K562 (cell line): ENCODE measurements around the gene SOD1. TPM values are rescaled to one million over a fixed set of nuclear protein-coding genes. Genes with fewer than 3 reads are reported as not detected.
A peak's percentile ranks its signal among the peaks of the same experiment; 100 is the strongest.

Experiments
- IFI16 ChIP-seq: fragments of 250-450 bp; sonication (Bioruptor Pico); IDR thresholded peaks from 2 replicates; pipeline ENCODE4 v2.1.2; 2022; ENCODE audit warnings: mild to moderate bottlenecking, inconsistent platforms
- POU5F1 ChIP-seq: fragments of 150-350 bp; IDR thresholded peaks from 2 replicates; pipeline ENCODE4 v1.6.1; 2014; ENCODE audit warnings: borderline replicate concordance, low read length, low read depth, mild to moderate bottlenecking; ENCODE audit not compliant: partially characterized antibody
- RBM14 ChIP-seq: fragments of 200-400 bp; formaldehyde crosslinking; IDR thresholded peaks from 2 replicates; pipeline ENCODE4 v1.6.1; 2018; ENCODE audit warnings: low read depth, mild to moderate bottlenecking, low read length, moderate library complexity, borderline replicate concordance; ENCODE audit not compliant: insufficient read depth
- ZNF764 ChIP-seq: fragments of 250-450 bp; sonication (Bioruptor Pico); IDR thresholded peaks from 2 replicates; pipeline ENCODE4 v1.4.0; 2020; ENCODE audit warnings: low read depth, mild to moderate bottlenecking, moderate library complexity
- polyA plus RNA-seq, 8 experiments: library from polyadenylated mRNA; depleted of rRNA in 4 of 8; stranded (reverse) in 5 of 8; unstranded in 3 of 8; fragments of >200 nt; fragmentation: Nextera tagmentation in 2 of 8; fragmentation: Illumina TruSeq in 1 of 8; extraction: Ambion mirVana in 2 of 8; extraction: Trizol in 1 of 8; gene quantifications; 2 replicates each; pipeline versions ENCODE4 v1.2.1 to v1.2.3, GENCODE V29; 2011 to 2014; ENCODE audit warnings: inconsistent platforms in 1 of 8, missing spikeins in 1 of 8
- total RNA-seq, 7 experiments: library from RNA; depleted of rRNA in 6 of 7; stranded (reverse); fragments of >200 nt in 6 of 7; fragmentation: Illumina TruSeq in 2 of 7; extraction: Trizol in 2 of 7; gene quantifications; 2 replicates each; pipeline versions ENCODE4 v1.2.1 to v1.2.3, GENCODE V29; 2011 to 2021; ENCODE audit warnings: low replicate concordance in 1 of 7
- TF ChIP-seq, protein P1 (sequence below): fragments of 450-650 bp; IDR thresholded peaks from 2 replicates; pipeline ENCODE4 v1.6.1; 2016; ENCODE audit warnings: mild to moderate bottlenecking, moderate library complexity
- TF ChIP-seq, protein P2 (sequence below): fragments of 450-650 bp; IDR thresholded peaks from 2 replicates; pipeline ENCODE4 v1.6.1; 2016; ENCODE audit warnings: borderline replicate concordance
- TF ChIP-seq, protein P3 (sequence below), 2 experiments: fragments of 450-650 bp; conservative IDR thresholded peaks; 2 replicates each; pipeline ENCODE4 v1.6.1; 2017; ENCODE audit warnings: mild to moderate bottlenecking in 2 of 2, moderate library complexity in 2 of 2
- TF ChIP-seq, protein P4 (sequence below): fragments of 450-650 bp; IDR thresholded peaks from 2 replicates; pipeline ENCODE4 v1.6.1; 2016; ENCODE audit warnings: mild to moderate bottlenecking

Gene SOD1
- total and polyA plus RNA-seq, 9 of the 15 experiments (the other 6 are each of a cell fraction or from before 2014, with no cell fraction given), result 452 to 1,409 (median 633) TPM

DNA sequence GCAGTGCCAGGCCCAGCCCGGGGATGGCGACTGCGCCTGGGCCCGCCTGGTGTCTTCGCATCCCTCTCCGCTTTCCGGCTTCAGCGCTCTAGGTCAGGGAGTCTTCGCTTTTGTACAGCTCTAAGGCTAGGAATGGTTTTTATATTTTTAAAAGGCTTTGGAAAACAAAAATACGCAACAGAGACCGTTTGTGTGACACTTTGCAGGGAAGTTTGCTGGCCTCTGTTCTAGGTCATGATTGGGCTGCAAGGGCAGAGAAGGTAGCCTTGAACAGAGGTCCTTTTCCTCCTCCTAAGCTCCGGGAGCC, 719 bp downstream of the SOD1 start (continued):
- TF ChIP-seq, protein P1, sequence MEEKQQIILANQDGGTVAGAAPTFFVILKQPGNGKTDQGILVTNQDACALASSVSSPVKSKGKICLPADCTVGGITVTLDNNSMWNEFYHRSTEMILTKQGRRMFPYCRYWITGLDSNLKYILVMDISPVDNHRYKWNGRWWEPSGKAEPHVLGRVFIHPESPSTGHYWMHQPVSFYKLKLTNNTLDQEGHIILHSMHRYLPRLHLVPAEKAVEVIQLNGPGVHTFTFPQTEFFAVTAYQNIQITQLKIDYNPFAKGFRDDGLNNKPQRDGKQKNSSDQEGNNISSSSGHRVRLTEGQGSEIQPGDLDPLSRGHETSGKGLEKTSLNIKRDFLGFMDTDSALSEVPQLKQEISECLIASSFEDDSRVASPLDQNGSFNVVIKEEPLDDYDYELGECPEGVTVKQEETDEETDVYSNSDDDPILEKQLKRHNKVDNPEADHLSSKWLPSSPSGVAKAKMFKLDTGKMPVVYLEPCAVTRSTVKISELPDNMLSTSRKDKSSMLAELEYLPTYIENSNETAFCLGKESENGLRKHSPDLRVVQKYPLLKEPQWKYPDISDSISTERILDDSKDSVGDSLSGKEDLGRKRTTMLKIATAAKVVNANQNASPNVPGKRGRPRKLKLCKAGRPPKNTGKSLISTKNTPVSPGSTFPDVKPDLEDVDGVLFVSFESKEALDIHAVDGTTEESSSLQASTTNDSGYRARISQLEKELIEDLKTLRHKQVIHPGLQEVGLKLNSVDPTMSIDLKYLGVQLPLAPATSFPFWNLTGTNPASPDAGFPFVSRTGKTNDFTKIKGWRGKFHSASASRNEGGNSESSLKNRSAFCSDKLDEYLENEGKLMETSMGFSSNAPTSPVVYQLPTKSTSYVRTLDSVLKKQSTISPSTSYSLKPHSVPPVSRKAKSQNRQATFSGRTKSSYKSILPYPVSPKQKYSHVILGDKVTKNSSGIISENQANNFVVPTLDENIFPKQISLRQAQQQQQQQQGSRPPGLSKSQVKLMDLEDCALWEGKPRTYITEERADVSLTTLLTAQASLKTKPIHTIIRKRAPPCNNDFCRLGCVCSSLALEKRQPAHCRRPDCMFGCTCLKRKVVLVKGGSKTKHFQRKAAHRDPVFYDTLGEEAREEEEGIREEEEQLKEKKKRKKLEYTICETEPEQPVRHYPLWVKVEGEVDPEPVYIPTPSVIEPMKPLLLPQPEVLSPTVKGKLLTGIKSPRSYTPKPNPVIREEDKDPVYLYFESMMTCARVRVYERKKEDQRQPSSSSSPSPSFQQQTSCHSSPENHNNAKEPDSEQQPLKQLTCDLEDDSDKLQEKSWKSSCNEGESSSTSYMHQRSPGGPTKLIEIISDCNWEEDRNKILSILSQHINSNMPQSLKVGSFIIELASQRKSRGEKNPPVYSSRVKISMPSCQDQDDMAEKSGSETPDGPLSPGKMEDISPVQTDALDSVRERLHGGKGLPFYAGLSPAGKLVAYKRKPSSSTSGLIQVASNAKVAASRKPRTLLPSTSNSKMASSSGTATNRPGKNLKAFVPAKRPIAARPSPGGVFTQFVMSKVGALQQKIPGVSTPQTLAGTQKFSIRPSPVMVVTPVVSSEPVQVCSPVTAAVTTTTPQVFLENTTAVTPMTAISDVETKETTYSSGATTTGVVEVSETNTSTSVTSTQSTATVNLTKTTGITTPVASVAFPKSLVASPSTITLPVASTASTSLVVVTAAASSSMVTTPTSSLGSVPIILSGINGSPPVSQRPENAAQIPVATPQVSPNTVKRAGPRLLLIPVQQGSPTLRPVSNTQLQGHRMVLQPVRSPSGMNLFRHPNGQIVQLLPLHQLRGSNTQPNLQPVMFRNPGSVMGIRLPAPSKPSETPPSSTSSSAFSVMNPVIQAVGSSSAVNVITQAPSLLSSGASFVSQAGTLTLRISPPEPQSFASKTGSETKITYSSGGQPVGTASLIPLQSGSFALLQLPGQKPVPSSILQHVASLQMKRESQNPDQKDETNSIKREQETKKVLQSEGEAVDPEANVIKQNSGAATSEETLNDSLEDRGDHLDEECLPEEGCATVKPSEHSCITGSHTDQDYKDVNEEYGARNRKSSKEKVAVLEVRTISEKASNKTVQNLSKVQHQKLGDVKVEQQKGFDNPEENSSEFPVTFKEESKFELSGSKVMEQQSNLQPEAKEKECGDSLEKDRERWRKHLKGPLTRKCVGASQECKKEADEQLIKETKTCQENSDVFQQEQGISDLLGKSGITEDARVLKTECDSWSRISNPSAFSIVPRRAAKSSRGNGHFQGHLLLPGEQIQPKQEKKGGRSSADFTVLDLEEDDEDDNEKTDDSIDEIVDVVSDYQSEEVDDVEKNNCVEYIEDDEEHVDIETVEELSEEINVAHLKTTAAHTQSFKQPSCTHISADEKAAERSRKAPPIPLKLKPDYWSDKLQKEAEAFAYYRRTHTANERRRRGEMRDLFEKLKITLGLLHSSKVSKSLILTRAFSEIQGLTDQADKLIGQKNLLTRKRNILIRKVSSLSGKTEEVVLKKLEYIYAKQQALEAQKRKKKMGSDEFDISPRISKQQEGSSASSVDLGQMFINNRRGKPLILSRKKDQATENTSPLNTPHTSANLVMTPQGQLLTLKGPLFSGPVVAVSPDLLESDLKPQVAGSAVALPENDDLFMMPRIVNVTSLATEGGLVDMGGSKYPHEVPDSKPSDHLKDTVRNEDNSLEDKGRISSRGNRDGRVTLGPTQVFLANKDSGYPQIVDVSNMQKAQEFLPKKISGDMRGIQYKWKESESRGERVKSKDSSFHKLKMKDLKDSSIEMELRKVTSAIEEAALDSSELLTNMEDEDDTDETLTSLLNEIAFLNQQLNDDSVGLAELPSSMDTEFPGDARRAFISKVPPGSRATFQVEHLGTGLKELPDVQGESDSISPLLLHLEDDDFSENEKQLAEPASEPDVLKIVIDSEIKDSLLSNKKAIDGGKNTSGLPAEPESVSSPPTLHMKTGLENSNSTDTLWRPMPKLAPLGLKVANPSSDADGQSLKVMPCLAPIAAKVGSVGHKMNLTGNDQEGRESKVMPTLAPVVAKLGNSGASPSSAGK, result no peak
- TF ChIP-seq, protein P2, sequence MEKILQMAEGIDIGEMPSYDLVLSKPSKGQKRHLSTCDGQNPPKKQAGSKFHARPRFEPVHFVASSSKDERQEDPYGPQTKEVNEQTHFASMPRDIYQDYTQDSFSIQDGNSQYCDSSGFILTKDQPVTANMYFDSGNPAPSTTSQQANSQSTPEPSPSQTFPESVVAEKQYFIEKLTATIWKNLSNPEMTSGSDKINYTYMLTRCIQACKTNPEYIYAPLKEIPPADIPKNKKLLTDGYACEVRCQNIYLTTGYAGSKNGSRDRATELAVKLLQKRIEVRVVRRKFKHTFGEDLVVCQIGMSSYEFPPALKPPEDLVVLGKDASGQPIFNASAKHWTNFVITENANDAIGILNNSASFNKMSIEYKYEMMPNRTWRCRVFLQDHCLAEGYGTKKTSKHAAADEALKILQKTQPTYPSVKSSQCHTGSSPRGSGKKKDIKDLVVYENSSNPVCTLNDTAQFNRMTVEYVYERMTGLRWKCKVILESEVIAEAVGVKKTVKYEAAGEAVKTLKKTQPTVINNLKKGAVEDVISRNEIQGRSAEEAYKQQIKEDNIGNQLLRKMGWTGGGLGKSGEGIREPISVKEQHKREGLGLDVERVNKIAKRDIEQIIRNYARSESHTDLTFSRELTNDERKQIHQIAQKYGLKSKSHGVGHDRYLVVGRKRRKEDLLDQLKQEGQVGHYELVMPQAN, result 0 out of 2 replicates have a peak, but pooled peaks have one; percentile 39
- TF ChIP-seq POU5F1 (no peak), RBM14 (no peak), IFI16 (CRISPR knock-in tag) (no peak), ZNF764 (CRISPR knock-in tag) (peak; percentile 18; the same call in 1 of the 2 replicates)
- TF ChIP-seq, protein P3, sequence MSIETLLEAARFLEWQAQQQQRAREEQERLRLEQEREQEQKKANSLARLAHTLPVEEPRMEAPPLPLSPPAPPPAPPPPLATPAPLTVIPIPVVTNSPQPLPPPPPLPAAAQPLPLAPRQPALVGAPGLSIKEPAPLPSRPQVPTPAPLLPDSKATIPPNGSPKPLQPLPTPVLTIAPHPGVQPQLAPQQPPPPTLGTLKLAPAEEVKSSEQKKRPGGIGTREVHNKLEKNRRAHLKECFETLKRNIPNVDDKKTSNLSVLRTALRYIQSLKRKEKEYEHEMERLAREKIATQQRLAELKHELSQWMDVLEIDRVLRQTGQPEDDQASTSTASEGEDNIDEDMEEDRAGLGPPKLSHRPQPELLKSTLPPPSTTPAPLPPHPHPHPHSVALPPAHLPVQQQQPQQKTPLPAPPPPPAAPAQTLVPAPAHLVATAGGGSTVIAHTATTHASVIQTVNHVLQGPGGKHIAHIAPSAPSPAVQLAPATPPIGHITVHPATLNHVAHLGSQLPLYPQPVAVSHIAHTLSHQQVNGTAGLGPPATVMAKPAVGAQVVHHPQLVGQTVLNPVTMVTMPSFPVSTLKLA (conservative IDR thresholded peaks at IDR 0.05), result no peak
- TF ChIP-seq, protein P4, sequence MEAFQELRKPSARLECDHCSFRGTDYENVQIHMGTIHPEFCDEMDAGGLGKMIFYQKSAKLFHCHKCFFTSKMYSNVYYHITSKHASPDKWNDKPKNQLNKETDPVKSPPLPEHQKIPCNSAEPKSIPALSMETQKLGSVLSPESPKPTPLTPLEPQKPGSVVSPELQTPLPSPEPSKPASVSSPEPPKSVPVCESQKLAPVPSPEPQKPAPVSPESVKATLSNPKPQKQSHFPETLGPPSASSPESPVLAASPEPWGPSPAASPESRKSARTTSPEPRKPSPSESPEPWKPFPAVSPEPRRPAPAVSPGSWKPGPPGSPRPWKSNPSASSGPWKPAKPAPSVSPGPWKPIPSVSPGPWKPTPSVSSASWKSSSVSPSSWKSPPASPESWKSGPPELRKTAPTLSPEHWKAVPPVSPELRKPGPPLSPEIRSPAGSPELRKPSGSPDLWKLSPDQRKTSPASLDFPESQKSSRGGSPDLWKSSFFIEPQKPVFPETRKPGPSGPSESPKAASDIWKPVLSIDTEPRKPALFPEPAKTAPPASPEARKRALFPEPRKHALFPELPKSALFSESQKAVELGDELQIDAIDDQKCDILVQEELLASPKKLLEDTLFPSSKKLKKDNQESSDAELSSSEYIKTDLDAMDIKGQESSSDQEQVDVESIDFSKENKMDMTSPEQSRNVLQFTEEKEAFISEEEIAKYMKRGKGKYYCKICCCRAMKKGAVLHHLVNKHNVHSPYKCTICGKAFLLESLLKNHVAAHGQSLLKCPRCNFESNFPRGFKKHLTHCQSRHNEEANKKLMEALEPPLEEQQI, result no peak
